Stimulated activated CD4-positive, alpha-beta T cell treated with anti-CD3 and anti-CD28 coated beads, Interleukin-12 subunit alpha, Interleukin-12 subunit beta, amount 100 ng/mL, for 48 hours (primary cell): ENCODE data around the gene COPG1.

Source experiments
- DNase-seq, 3 donors: peaks; one replicate each; pipeline ENCODE4 v3.0.0-alpha.2; 2020; ENCODE audit warnings: low read depth in 2 of 3, low spot score in 1 of 3

COPG1 gene

GRCh38 chr3:129278966-129279906 lies 29.8 kb downstream of the COPG1 start:
- DNase-seq, result peak; percentile 48 to 50 (median 49)

GRCh38 chr3:129280183-129280582 lies 30.8 kb downstream of the COPG1 start:
- DNase-seq, result no peak

- no peak for DNase-seq
These were observed 32.3 kb downstream of the COPG1 start for GRCh38 chr3:129281726-129282125.

GRCh38 chr3:129282727-129283327 lies 33.4 kb downstream of the COPG1 start:
- DNase-seq, result no peak

GRCh38 chr3:129286081-129286480 lies 36.7 kb downstream of the COPG1 start:
- no peak for DNase-seq

GRCh38 chr3:129288446-129288845 lies 39.0 kb downstream of the COPG1 start:
- no peak for DNase-seq

- no peak for DNase-seq
These were observed 40.0 kb downstream of the COPG1 start for GRCh38 chr3:129289201-129289921.

GRCh38 chr3:129291236-129291886 lies 42.0 kb downstream of the COPG1 start:
- DNase-seq, result no peak

- DNase-seq, result no peak
These were observed 45.9 kb downstream of the COPG1 start for GRCh38 chr3:129295286-129295685.

- no peak for DNase-seq
These were observed 54.9 kb downstream of the COPG1 start for GRCh38 chr3:129304146-129304961.

- DNase-seq, result no peak
These were observed 55.5 kb downstream of the COPG1 start for GRCh38 chr3:129304962-129305222.

- no peak for DNase-seq
These were observed 56.2 kb downstream of the COPG1 start for GRCh38 chr3:129305592-129306091.

GRCh38 chr3:129308636-129309035 lies 59.2 kb downstream of the COPG1 start:
- no peak for DNase-seq

- no peak for DNase-seq
These were observed 61.0 kb downstream of the COPG1 start for GRCh38 chr3:129310111-129311011.

- DNase-seq, result no peak
These were observed 61.9 kb downstream of the COPG1 start for GRCh38 chr3:129311054-129311902.

GRCh38 chr3:129312021-129312639 lies 62.7 kb downstream of the COPG1 start:
- DNase-seq, result no peak

GRCh38 chr3:129312671-129313414 lies 63.4 kb downstream of the COPG1 start:
- no peak for DNase-seq

- no peak for DNase-seq
These were observed 63.9 kb downstream of the COPG1 start for GRCh38 chr3:129313415-129313664.
